GM19438 (cell line): Measurements from ENCODE around the gene GRIP1.
"Not testable (repeated sequence)": the region's sequence is repeated elsewhere in the genome, so short reads cannot be mapped to it uniquely, and the experiment has no call there.

ENCODE experiments used
- ATAC-seq: cut with Tn5 transposase; IDR thresholded peaks from one replicate; pipeline ENCODE4 v1.9.1; 2021; ENCODE audit warnings: low read depth; ENCODE audit not compliant: unreplicated experiment

Gene GRIP1

GRCh38 chr12:66548338-66549049 is 130.4 kb downstream of the GRIP1 start:
- ATAC-seq = peak; percentile 62

GRCh38 chr12:66541426-66541825 is 137.4 kb downstream of the GRIP1 start:
- ATAC-seq = no peak

GRCh38 chr12:66539431-66539830 is 139.4 kb downstream of the GRIP1 start:
- no peak for ATAC-seq

GRCh38 chr12:66538970-66539369 is 139.9 kb downstream of the GRIP1 start:
- no peak for ATAC-seq

- no peak for ATAC-seq
Observed at GRCh38 chr12:66537876-66538275, 141.0 kb downstream of the GRIP1 start.

- ATAC-seq = no peak
Observed at GRCh38 chr12:66533767-66534166, 145.1 kb downstream of the GRIP1 start.

GRCh38 chr12:66531766-66532165 is 147.1 kb downstream of the GRIP1 start:
- ATAC-seq = no peak

- no peak for ATAC-seq
Observed at GRCh38 chr12:66529934-66530333, 148.9 kb downstream of the GRIP1 start.

GRCh38 chr12:66516561-66516960 is 162.3 kb downstream of the GRIP1 start:
- ATAC-seq = no peak

- ATAC-seq = no peak
Observed at GRCh38 chr12:66516133-66516532, 162.7 kb downstream of the GRIP1 start.

GRCh38 chr12:66514581-66514980 is 164.3 kb downstream of the GRIP1 start:
- no peak for ATAC-seq

- ATAC-seq = no peak
Observed at GRCh38 chr12:66508025-66508424, 170.9 kb downstream of the GRIP1 start.

- no peak for ATAC-seq
Observed at GRCh38 chr12:66503746-66504145, 175.1 kb downstream of the GRIP1 start.

GRCh38 chr12:66502911-66503310 is 176.0 kb downstream of the GRIP1 start:
- no peak for ATAC-seq

- ATAC-seq = peak; percentile 96
Observed at GRCh38 chr12:66500841-66501240, 178.0 kb downstream of the GRIP1 start.

GRCh38 chr12:66500091-66500490 is 178.8 kb downstream of the GRIP1 start:
- ATAC-seq = no peak

- ATAC-seq = no peak
Observed at GRCh38 chr12:66499000-66499399, 179.9 kb downstream of the GRIP1 start.

GRCh38 chr12:66498059-66498458 is 180.8 kb downstream of the GRIP1 start:
- not testable (repeated sequence) for ATAC-seq

- ATAC-seq = no peak
Observed at GRCh38 chr12:66497008-66497897, 181.6 kb downstream of the GRIP1 start.

- no peak for ATAC-seq
Observed at GRCh38 chr12:66496595-66496994, 182.3 kb downstream of the GRIP1 start.

- ATAC-seq = no peak
Observed at GRCh38 chr12:66495709-66496108, 183.2 kb downstream of the GRIP1 start.

GRCh38 chr12:66493819-66494218 is 185.1 kb downstream of the GRIP1 start:
- no peak for ATAC-seq
